Natural killer cell (primary cell): ENCODE data around the gene SDC4. TPM values are rescaled to one million over a fixed set of nuclear protein-coding genes. Genes with fewer than 3 reads are reported as not detected.
"Not testable (repeated sequence)": the region's sequence is repeated elsewhere in the genome, so short reads cannot be mapped to it uniquely, and the experiment has no call there.

Experiments
- ATAC-seq, 3 donors: fragments of 150-1000 bp in 2 of 3; fragments of 200-7000 bp in 1 of 3; cut with Tn5 transposase; 1 replicate in 1 of 3; 2 replicates in 2 of 3; pipeline ENCODE4 v1.10.0; 2021; ENCODE audit warnings: mild to moderate bottlenecking in 2 of 3, moderate library complexity in 2 of 3
- DNase-seq, 2 donors: peaks; one replicate each; pipeline versions ENCODE4 v3.0.0 to v3.0.0-alpha.2; 2013 to 2021; ENCODE audit warnings: mixed read lengths in 1 of 2
- H3K27ac ChIP-seq: one replicate; pipeline ENCODE4 v1.5.1; 2013; ENCODE audit warnings: mild to moderate bottlenecking, low read length
- H3K27me3 ChIP-seq: one replicate; pipeline ENCODE4 v1.6.1; 2013; ENCODE audit warnings: low read length; ENCODE audit not compliant: control insufficient read depth, insufficient read depth
- H3K36me3 ChIP-seq: one replicate; pipeline ENCODE4 v1.6.1; 2013; ENCODE audit warnings: low read length; ENCODE audit not compliant: control insufficient read depth, insufficient read depth
- H3K4me1 ChIP-seq: one replicate; pipeline ENCODE4 v1.6.1; 2013; ENCODE audit warnings: low read length; ENCODE audit not compliant: control insufficient read depth, insufficient read depth
- H3K4me3 ChIP-seq: one replicate; pipeline ENCODE4 v1.5.1; 2013; ENCODE audit warnings: low read length
- H3K9me3 ChIP-seq: one replicate; pipeline ENCODE4 v1.6.1; 2013; ENCODE audit warnings: low read length; ENCODE audit not compliant: control insufficient read depth, insufficient read depth
- H3K27ac Mint-ChIP-seq, 2 donors: one replicate each; pipeline ENCODE4 v1.8.0; 2022; ENCODE audit warnings: mild to moderate bottlenecking in 2 of 2, mixed read lengths in 2 of 2, moderate library complexity in 1 of 2
- H3K27me3 Mint-ChIP-seq, 2 donors: one replicate each; pipeline ENCODE4 v1.8.0; 2022; ENCODE audit warnings: low read depth in 2 of 2, mixed read lengths in 2 of 2
- H3K36me3 Mint-ChIP-seq: one replicate; pipeline ENCODE4 v1.8.0; 2022; ENCODE audit warnings: mixed read lengths
- H3K4me1 Mint-ChIP-seq, 2 donors: one replicate each; pipeline ENCODE4 v1.8.0; 2022; ENCODE audit warnings: mixed read lengths in 2 of 2
- H3K4me3 Mint-ChIP-seq: one replicate; pipeline ENCODE4 v1.8.0; 2022; ENCODE audit warnings: mild to moderate bottlenecking, moderate library complexity, mixed read lengths
- H3K9me3 Mint-ChIP-seq, 2 donors: one replicate each; pipeline ENCODE4 v1.8.0; 2022; ENCODE audit warnings: mixed read lengths in 2 of 2
- CTCF ChIP-seq: fragments of 200-600 bp; IDR thresholded peaks from one replicate; pipeline ENCODE4 v1.8.0; 2022; ENCODE audit warnings: antibody characterized with exemption
- WGBS: methylation state at CpG from one replicate; pipeline ENCODE4 v1.1.7; 2013; ENCODE audit warnings: missing lambda C conversion rate; ENCODE audit not compliant: insufficient coverage; 5-methylcytosine and 5-hydroxymethylcytosine counted together
- intact Hi-C: fragments of 100-400 bp; cut with micrococcal nuclease; formaldehyde crosslinking; loops from one replicate; pipeline ENCODE4 v1.14.2; 2022
- total RNA-seq, 4 donors: library from RNA; stranded (reverse); fragments of 120-200 nt in 1 of 4; gene quantifications; one replicate each; pipeline versions ENCODE4 v1.2.3 to v1.2.4, GENCODE V29; 2013 to 2022

The SDC4 gene
- total RNA-seq, 3 donors from 2014 or later (not counting 1 experiment from before 2014, with no cell fraction given) = 0.45 to 1.8 (median 1.5) TPM

- no peak for TF ChIP-seq CTCF
- Histone ChIP-seq H3K27me3 (no peaks in the 10 kb centered on the region), H3K4me1 (peaks cover 8% of the 10 kb centered on the region), H3K27ac (no peak overlapping the region), H3K9me3 (no peaks in the 10 kb centered on the region), H3K4me3 (no peak overlapping the region), H3K36me3 (no peaks in the 10 kb centered on the region)
- Mint-ChIP-seq H3K4me1 (peaks cover 0 to 10% of the 10 kb centered on the region in 2 donors), H3K36me3 (no peaks in the 10 kb centered on the region), H3K9me3 (no peaks in the 10 kb centered on the region), H3K4me3 (no peak overlapping the region), H3K27ac (no peak overlapping the region), H3K27me3 (no peaks in the 10 kb centered on the region)
- intact Hi-C loops = loop anchor here (10.0 kb wide), 1 partner anchor 58 kb away; no protein-coding TSS in a partner anchor
- ATAC-seq (no peak), DNase-seq (no peak)
- 100% methylated on average over 1 of the region's 3 CpGs for WGBS
Observed at GRCh38 chr20:45352729-45353128, 4.5 kb upstream of the SDC4 start.

- not testable (repeated sequence) for H3K4me3 Mint-ChIP-seq, H3K9me3 ChIP-seq, H3K27ac Mint-ChIP-seq, H3K36me3 ChIP-seq, ATAC-seq, H3K27me3 ChIP-seq, H3K36me3 Mint-ChIP-seq, H3K27ac ChIP-seq, DNase-seq, H3K4me3 ChIP-seq, H3K9me3 Mint-ChIP-seq, H3K27me3 Mint-ChIP-seq
- H3K4me1 Mint-ChIP-seq = peaks cover 0 to 15% of the 10 kb centered on the region in 2 donors
- H3K4me1 ChIP-seq = peaks cover 20% of the 10 kb centered on the region
- WGBS = 97% methylated on average over 9 of the region's 10 CpGs
- intact Hi-C loops = loop anchor here (10.0 kb wide), 1 partner anchor 56 kb away; no protein-coding TSS in a partner anchor
Observed at GRCh38 chr20:45350795-45351194, 2.6 kb upstream of the SDC4 start.

DNA sequence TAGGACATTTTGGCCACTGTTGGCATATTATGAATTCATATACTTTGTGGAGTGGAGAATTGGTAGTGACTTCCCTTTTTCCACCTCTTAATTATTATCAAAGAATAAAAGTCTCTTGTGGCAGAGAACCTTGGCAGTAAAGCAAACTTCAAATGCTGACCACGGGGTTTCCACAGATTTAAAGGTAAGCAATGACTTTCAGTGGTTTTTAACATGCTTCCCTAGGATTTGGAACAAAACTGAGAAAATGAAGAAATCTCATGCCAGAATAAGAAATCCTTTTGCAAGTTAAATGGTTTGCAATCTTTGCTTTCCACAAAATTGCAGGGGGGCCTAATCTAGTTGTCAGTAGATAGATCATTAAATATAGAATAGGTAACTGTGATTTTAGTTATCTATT is 2.0 kb upstream of the SDC4 start:
- ATAC-seq = no peak
- no peaks in the 10 kb centered on the region for H3K9me3 ChIP-seq
- Mint-ChIP-seq H3K4me1 (peaks cover 0 to 15% of the 10 kb centered on the region in 2 donors), H3K4me3 (no peak overlapping the region), H3K9me3 (no peaks in the 10 kb centered on the region), H3K27ac (no peak overlapping the region), H3K27me3 (no peaks in the 10 kb centered on the region), H3K36me3 (no peaks in the 10 kb centered on the region)
- no peak overlapping the region for H3K27ac ChIP-seq
- H3K27me3 ChIP-seq = no peaks in the 10 kb centered on the region
- DNase-seq = no peak
- intact Hi-C loops = loop anchor here (10.0 kb wide), 1 partner anchor 55 kb away; no protein-coding TSS in a partner anchor
- H3K4me3 ChIP-seq = no peak overlapping the region
- no peak for TF ChIP-seq CTCF
- no peaks in the 10 kb centered on the region for H3K36me3 ChIP-seq
- H3K4me1 ChIP-seq = peaks cover 20% of the 10 kb centered on the region
- WGBS = 14% methylated on average over 1 of the region's 1 CpG

- 22% methylated on average over 7 of the region's 10 CpGs for WGBS
- ATAC-seq (peak in 2 of 3 donors; percentile 4 to 18), DNase-seq (no peak)
- no peaks in the 10 kb centered on the region for H3K9me3 ChIP-seq
- peaks cover 20% of the 10 kb centered on the region for H3K4me1 ChIP-seq
- intact Hi-C loops = no loop called here
- peak overlapping the region in 1 of 2 donors; percentile 29 for H3K27ac Mint-ChIP-seq
- no peaks in the 10 kb centered on the region for H3K27me3 ChIP-seq
- H3K4me3 Mint-ChIP-seq = peak overlapping the region; percentile 78
- peak overlapping the region; percentile 31 for H3K4me3 ChIP-seq
- H3K27me3 Mint-ChIP-seq = no peaks in the 10 kb centered on the region
- H3K9me3 Mint-ChIP-seq = no peaks in the 10 kb centered on the region
- peaks cover 0 to 15% of the 10 kb centered on the region in 2 donors for H3K4me1 Mint-ChIP-seq
- TF ChIP-seq CTCF = no peak
- H3K27ac ChIP-seq = no peak overlapping the region
- no peaks in the 10 kb centered on the region for H3K36me3 Mint-ChIP-seq
- no peaks in the 10 kb centered on the region for H3K36me3 ChIP-seq
Observed at GRCh38 chr20:45347297-45347935, 808 bp downstream of the SDC4 start.
